K562 (cell line): ENCODE measurements around the gene MYL11. TPM values are rescaled to one million over a fixed set of nuclear protein-coding genes. Genes with fewer than 3 reads are reported as not detected.
A peak's percentile ranks its signal among the peaks of the same experiment; 100 is the strongest.

Source experiments
- ATAC-seq: fragments of 200-7000 bp; cut with Tn5 transposase; 3 replicates; pipeline ENCODE4 v1.9.1; 2020; ENCODE audit warnings: moderate library complexity
- BruUV-seq: library from RNA; stranded (reverse); fragments of 400-500 nt; replicated peaks from 2 replicates; lab custom pipeline; 2021; lab: Mats Ljungman, UMichigan
- CTCF ChIA-PET: fragments of 300-600 bp; formaldehyde crosslinking; extraction: SDS; loops from one replicate; lab custom pipeline; 2021; ENCODE audit warnings: low intra/inter-chr PET ratio; lab: Yijun Ruan, JAX
- POLR2A ChIA-PET: fragments of 300-600, 350-650 bp; sonication (Branson Sonifier 250); formaldehyde crosslinking; extraction: SDS; loops from one replicate; lab custom pipeline; 2021; ENCODE audit warnings: antibody characterized with exemption, inconsistent platforms; lab: Yijun Ruan, JAX
- DNase-seq, 4 experiments: peaks; one replicate each; pipeline versions ENCODE4 v3.0.0 to v3.0.0-alpha.2; 2011 to 2018; ENCODE audit warnings: low spot score in 3 of 4, mixed read lengths in 3 of 4; ENCODE audit errors: extremely low read depth in 1 of 4
- FAIRE-seq: peaks from 2 replicates; lab custom pipeline; 2011; peaks lifted over from hg19 to GRCh38; lab: Jason Lieb, UNC
- H2AFZ ChIP-seq: 2 replicates; pipeline ENCODE4 v1.6.0; 2011; ENCODE audit warnings: low read depth, low read length, control low read depth, inconsistent platforms
- H3K27ac ChIP-seq: fragments of 200-600 bp; 3 replicates; pipeline ENCODE4 v1.8.0; 2011; ENCODE audit warnings: low read depth, mild to moderate bottlenecking, control low read depth, inconsistent platforms, low read length, moderate library complexity, mixed read lengths; ENCODE audit errors: extremely low read depth
- H3K27me3 ChIP-seq, 2 experiments: fragments of 300-600 bp in 1 of 2; 2 replicates in 1 of 2; 3 replicates in 1 of 2; pipeline versions ENCODE4 v1.6.0 to v1.8.0; 2011; ENCODE audit warnings: inconsistent platforms in 2 of 2, low read length in 2 of 2, mild to moderate bottlenecking in 1 of 2, mixed read lengths in 1 of 2, moderate library complexity in 1 of 2; ENCODE audit not compliant: control insufficient read depth in 2 of 2, insufficient read depth in 2 of 2
- H3K36me3 ChIP-seq: fragments of 300-600 bp; 3 replicates; pipeline ENCODE4 v1.8.0; 2011; ENCODE audit warnings: mild to moderate bottlenecking, low read length, inconsistent platforms; ENCODE audit not compliant: control insufficient read depth, insufficient read depth
- H3K4me1 ChIP-seq, 2 experiments: fragments of 200-600 bp in 1 of 2; replicated peaks in 1 of 2; 2 replicates in 1 of 2; 3 replicates in 1 of 2; pipeline versions ENCODE4 v1.5.1 to v1.8.0; 2011; ENCODE audit warnings: inconsistent platforms in 2 of 2, low read length in 2 of 2, mild to moderate bottlenecking in 1 of 2, mixed read lengths in 1 of 2, moderate library complexity in 1 of 2; ENCODE audit not compliant: control insufficient read depth in 2 of 2, insufficient read depth in 2 of 2
- H3K4me2 ChIP-seq: 2 replicates; pipeline ENCODE4 v1.6.1; 2011; ENCODE audit warnings: low read length, control low read depth, inconsistent platforms, mixed read lengths; ENCODE audit not compliant: insufficient read depth
- H3K4me3 ChIP-seq: fragments of 200-600 bp; sonication (generic), shearing (Covaris generic); 2 replicates; pipeline ENCODE4 v1.5.1; 2016; ENCODE audit warnings: control low read depth, inconsistent platforms
- H3K79me2 ChIP-seq: fragments of 200-600 bp; 3 replicates; pipeline ENCODE4 v1.8.0; 2011; ENCODE audit warnings: low read length, inconsistent platforms; ENCODE audit not compliant: control insufficient read depth, insufficient read depth
- H3K9ac ChIP-seq, 2 experiments: 2 replicates each; pipeline versions ENCODE4 v1.6.0 to v1.6.1; 2011; ENCODE audit warnings: low read depth in 2 of 2, low read length in 2 of 2, control low read depth in 1 of 2, inconsistent platforms in 1 of 2, mild to moderate bottlenecking in 1 of 2, mixed read lengths in 1 of 2; ENCODE audit not compliant: insufficient read depth in 1 of 2
- H3K9me1 ChIP-seq: one replicate; pipeline ENCODE4 v1.6.0; 2011; ENCODE audit warnings: inconsistent platforms, mild to moderate bottlenecking, low read length, moderate library complexity; ENCODE audit not compliant: control insufficient read depth, insufficient read depth
- H3K9me3 ChIP-seq: replicated peaks from 2 replicates; pipeline ENCODE4 v1.5.1; 2011; ENCODE audit warnings: low read depth, low read length, inconsistent platforms; ENCODE audit not compliant: control insufficient read depth, insufficient read depth
- H4K20me1 ChIP-seq: replicated peaks from 2 replicates; pipeline ENCODE4 v1.6.1; 2011; ENCODE audit warnings: low read length, inconsistent platforms, mixed read lengths; ENCODE audit not compliant: control insufficient read depth, insufficient read depth
- BCOR ChIP-seq: fragments of 450-650 bp; IDR thresholded peaks from 2 replicates; pipeline ENCODE4 v1.6.1; 2016
- BRD4 ChIP-seq: fragments of 200-600 bp; sonication (generic); IDR thresholded peaks from 2 replicates; pipeline ENCODE4 v1.6.1; 2017; ENCODE audit warnings: inconsistent platforms
- CGGBP1 ChIP-seq: fragments of 250-450 bp; sonication (Bioruptor Pico); IDR thresholded peaks from 2 replicates; pipeline ENCODE4 v1.9.0; 2021; ENCODE audit warnings: mild to moderate bottlenecking
- CREB1 ChIP-seq, 2 experiments: sonication (generic) in 1 of 2; formaldehyde crosslinking in 1 of 2; IDR thresholded peaks; 2 replicates each; pipeline versions ENCODE4 v1.6.1 to v1.8.0; 2012 to 2022; ENCODE audit warnings: inconsistent platforms in 1 of 2, mild to moderate bottlenecking in 1 of 2, missing genetic modification reagents in 1 of 2, moderate library complexity in 1 of 2
- CREBBP ChIP-seq: IDR thresholded peaks from one replicate; pipeline ENCODE4 v1.6.1; 2012; ENCODE audit warnings: low read depth, mild to moderate bottlenecking, control low read depth, inconsistent platforms, low read length
- ESRRA ChIP-seq: fragments of 450-650 bp; IDR thresholded peaks from 2 replicates; pipeline ENCODE4 v1.6.1; 2014; ENCODE audit warnings: low read depth, mild to moderate bottlenecking, moderate library complexity, borderline replicate concordance
- GABPB1 ChIP-seq: sonication (generic); formaldehyde crosslinking; IDR thresholded peaks from 2 replicates; pipeline ENCODE4 v1.8.0; 2022; ENCODE audit warnings: mild to moderate bottlenecking, missing genetic modification reagents
- GATAD2A ChIP-seq: fragments of 450-650 bp; IDR thresholded peaks from 2 replicates; pipeline ENCODE4 v1.6.1; 2017
- HDGF ChIP-seq: fragments of 450-650 bp; IDR thresholded peaks from 2 replicates; pipeline ENCODE4 v1.6.1; 2016
- HMGXB4 ChIP-seq: sonication (generic); formaldehyde crosslinking; IDR thresholded peaks from 2 replicates; pipeline ENCODE4 v1.8.1; 2023; ENCODE audit warnings: mild to moderate bottlenecking, missing genetic modification reagents
- KDM1A ChIP-seq, 2 experiments: fragments of 450-650 bp; IDR thresholded peaks; 2 replicates each; pipeline ENCODE4 v1.6.1; 2016; ENCODE audit warnings: mild to moderate bottlenecking in 2 of 2
- LEF1 ChIP-seq: fragments of 450-650 bp; IDR thresholded peaks from 2 replicates; pipeline ENCODE4 v1.6.1; 2016; ENCODE audit warnings: mild to moderate bottlenecking
- MAZ ChIP-seq, 2 experiments: fragments of 450-650 bp in 1 of 2; sonication (generic) in 1 of 2; formaldehyde crosslinking; IDR thresholded peaks in 1 of 2; conservative IDR thresholded peaks in 1 of 2; 2 replicates each; pipeline versions ENCODE4 v1.4.0 to v1.5.0; 2020; ENCODE audit warnings: mild to moderate bottlenecking in 1 of 2, missing genetic modification reagents in 1 of 2
- MBD2 ChIP-seq: sonication (generic); IDR thresholded peaks from 2 replicates; pipeline ENCODE4 v1.6.1; 2016; ENCODE audit warnings: low read depth, borderline replicate concordance
- NR2C1 ChIP-seq, 2 experiments: fragments of 450-650 bp; IDR thresholded peaks; 2 replicates each; pipeline ENCODE4 v1.6.1; 2017; ENCODE audit warnings: mild to moderate bottlenecking in 2 of 2, antibody characterized with exemption in 1 of 2, inconsistent platforms in 1 of 2, missing compliant biosample characterization in 1 of 2, missing genetic modification characterization in 1 of 2
- POLR2B ChIP-seq: fragments of 450-650 bp; IDR thresholded peaks from 2 replicates; pipeline ENCODE4 v1.6.1; 2018; ENCODE audit warnings: low read depth; ENCODE audit not compliant: partially characterized antibody
- SMARCA5 ChIP-seq: fragments of 450-650 bp; IDR thresholded peaks from 2 replicates; pipeline ENCODE4 v1.6.1; 2016
- ZNF316 ChIP-seq: fragments of 450-650 bp; IDR thresholded peaks from 2 replicates; pipeline ENCODE4 v1.6.1; 2016
- ZNF764 ChIP-seq: fragments of 250-450 bp; sonication (Bioruptor Pico); IDR thresholded peaks from 2 replicates; pipeline ENCODE4 v1.4.0; 2020; ENCODE audit warnings: low read depth, mild to moderate bottlenecking, moderate library complexity
- WGBS: fragments of 100-300 bp; shearing (Covaris generic); methylation state at CpG from one replicate; pipeline ENCODE4 v1.1.6; 2016; ENCODE audit warnings: low coverage, mixed read lengths; ENCODE audit not compliant: insufficient coverage; ENCODE audit errors: missing lambda C conversion rate; 5-methylcytosine and 5-hydroxymethylcytosine counted together
- in situ Hi-C: fragments of 300-500 bp; cut with MboI; formaldehyde crosslinking; loops from 4 replicates; pipeline ENCODE4 v1.15.0; 2018; ENCODE audit warnings: inconsistent platforms, mixed read lengths
- intact Hi-C: fragments of 100-400 bp; cut with micrococcal nuclease; formaldehyde crosslinking; loops from 2 replicates; pipeline ENCODE4 v1.14.2; 2022
- polyA plus RNA-seq, 8 experiments: library from polyadenylated mRNA; depleted of rRNA in 4 of 8; stranded (reverse) in 5 of 8; unstranded in 3 of 8; fragments of >200 nt; fragmentation: Nextera tagmentation in 2 of 8; fragmentation: Illumina TruSeq in 1 of 8; extraction: Ambion mirVana in 2 of 8; extraction: Trizol in 1 of 8; gene quantifications; 2 replicates each; pipeline versions ENCODE4 v1.2.1 to v1.2.3, GENCODE V29; 2011 to 2014; ENCODE audit warnings: inconsistent platforms in 1 of 8, missing spikeins in 1 of 8
- total RNA-seq, 7 experiments: library from RNA; depleted of rRNA in 6 of 7; stranded (reverse); fragments of >200 nt in 6 of 7; fragmentation: Illumina TruSeq in 2 of 7; extraction: Trizol in 2 of 7; gene quantifications; 2 replicates each; pipeline versions ENCODE4 v1.2.1 to v1.2.3, GENCODE V29; 2011 to 2021; ENCODE audit warnings: low replicate concordance in 1 of 7

MYL11 gene
- total and polyA plus RNA-seq, 9 of the 15 experiments (the other 6 are each of a cell fraction or from before 2014, with no cell fraction given), result 0.31 to 1.5 (median 0.73) TPM; not detected in 4

- Histone ChIP-seq H3K27me3 (no peaks in the 10 kb centered on the region), H3K9ac (peak overlapping the region; percentile 69 to 97), H3K4me2 (peak overlapping the region; percentile 97), H3K79me2 (peaks cover 25% of the 10 kb centered on the region; the same call in 2 of the 3 replicates), H3K4me1 (peaks cover 17 to 28% of the 10 kb centered on the region in 2 experiments; a peak in 4 of 5 replicates), H3K9me1 (no peaks in the 10 kb centered on the region), H3K9me3 (no peaks in the 10 kb centered on the region), H3K36me3 (peaks cover 22% of the 10 kb centered on the region; the same call in 2 of the 3 replicates), H2AFZ (peak overlapping the region; percentile 96), H3K4me3 (peak overlapping the region; percentile 80), H4K20me1 (no peaks in the 10 kb centered on the region), H3K27ac (peak overlapping the region; percentile 81)
- DNase-seq, result no peak
- in situ Hi-C loops, result loop anchor here (10.0 kb wide), 1 partner anchor 212 kb away; the partner anchor contains the start of genes BOLA2B, SLX1A and SULT1A3
- FAIRE-seq, result no peak
- intact Hi-C loops, result loop anchor here (5.0 kb wide), 2 partner anchors 34 to 49 kb away; partner anchors contain the start of genes CD2BP2, MYL11 and TBC1D10B
- BruUV-seq, result no TSS peak
- 21% methylated on average over 14 of the region's 14 CpGs for WGBS
- ChIA-PET POLR2A (interaction anchor here (0.6 to 1.7 kb wide), 7 partner anchors 9 to 252 kb away, joined by 3 to 9 read pairs (median 3); partner anchors contain the start of genes CD2BP2 and DCTPP1), CTCF (no interaction called here)
- ATAC-seq, result no peak; the same call in 2 of the 3 replicates
- TF ChIP-seq CGGBP1 (no peak), HMGXB4 (CRISPR knock-in tag) (no peak), CREB1 (IDR thresholded peaks at IDR 0.05) (no peak), CREB1 (CRISPR knock-in tag; IDR thresholded peaks at IDR 0.05) (0 out of 2 replicates have a peak, but pooled peaks have one; percentile 31), NR2C1 (IDR thresholded peaks at IDR 0.05) (no peak), NR2C1 (tag; IDR thresholded peaks at IDR 0.05) (0 out of 2 replicates have a peak, but pooled peaks have one; percentile 28), BRD4 (no peak), SMARCA5 (0 out of 2 replicates have a peak, but pooled peaks have one; percentile 46), BCOR (peak; percentile 70; the same call in 1 of the 2 replicates), MAZ (CRISPR knock-in tag; conservative IDR thresholded peaks at IDR 0.05 in 1 of 2, IDR thresholded peaks at IDR 0.05 in 1 of 2) (0 out of 4 replicates have a peak, but pooled peaks of 1 of the 2 experiments have one; percentile 12), MBD2 (no peak), KDM1A (IDR thresholded peaks at IDR 0.05) (peak; percentile 62 to 87; a peak in 3 of 4 replicates), ZNF316 (no peak), LEF1 (0 out of 2 replicates have a peak, but pooled peaks have one; percentile 27), GABPB1 (peak; percentile 17; the same call in 1 of the 2 replicates), ZNF764 (CRISPR knock-in tag) (no peak), POLR2B (peak; percentile 5), GATAD2A (peak; percentile 46; the same call in 1 of the 2 replicates), ESRRA (0 out of 2 replicates have a peak, but pooled peaks have one; percentile 5), HDGF (peak; percentile 67; the same call in 1 of the 2 replicates), CREBBP (no peak)
Observed at GRCh38 chr16:30406795-30407101, 32.1 kb downstream of the MYL11 start.
